Measurements from ENCODE around the gene RGP1. TPM values are rescaled to one million over a fixed set of nuclear protein-coding genes. Genes with fewer than 3 reads are reported as not detected.

Gene RGP1, protein sequence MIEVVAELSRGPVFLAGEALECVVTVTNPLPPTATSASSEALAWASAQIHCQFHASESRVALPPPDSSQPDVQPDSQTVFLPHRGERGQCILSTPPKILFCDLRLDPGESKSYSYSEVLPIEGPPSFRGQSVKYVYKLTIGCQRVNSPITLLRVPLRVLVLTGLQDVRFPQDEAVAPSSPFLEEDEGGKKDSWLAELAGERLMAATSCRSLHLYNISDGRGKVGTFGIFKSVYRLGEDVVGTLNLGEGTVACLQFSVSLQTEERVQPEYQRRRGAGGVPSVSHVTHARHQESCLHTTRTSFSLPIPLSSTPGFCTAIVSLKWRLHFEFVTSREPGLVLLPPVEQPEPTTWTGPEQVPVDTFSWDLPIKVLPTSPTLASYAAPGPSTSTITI
- 7.4 TPM for total RNA-seq
- 6.5 TPM for polyA plus RNA-seq
- long read RNA-seq, donor 1, result 0 reads
- long read RNA-seq, donor 2, result 0 reads
- long read RNA-seq, donor 3, full-length matches to known transcripts, result 1 of 1 reads
- long read RNA-seq, donor 3, partial matches to known transcripts, result 0 of 1 reads
- long read RNA-seq, donor 3, other reads (novel, unspliced or antisense), result 0 of 1 reads
- long read RNA-seq, donor 4, full-length matches to known transcripts, result 1 of 1 reads
- long read RNA-seq, donor 4, partial matches to known transcripts, result 0 of 1 reads
- long read RNA-seq, donor 4, other reads (novel, unspliced or antisense), result 0 of 1 reads
- long read RNA-seq, donor 5, full-length matches to known transcripts, result 7 of 7 reads
- long read RNA-seq, donor 5, partial matches to known transcripts, result 0 of 7 reads
- long read RNA-seq, donor 5, other reads (novel, unspliced or antisense), result 0 of 7 reads
- long read RNA-seq, donor 6, result 0 reads
- long read RNA-seq, donor 7, full-length matches to known transcripts, result 3 of 3 reads
- long read RNA-seq, donor 7, partial matches to known transcripts, result 0 of 3 reads
- long read RNA-seq, donor 7, other reads (novel, unspliced or antisense), result 0 of 3 reads
- long read RNA-seq, donor 8, full-length matches to known transcripts, result 2 of 2 reads
- long read RNA-seq, donor 8, partial matches to known transcripts, result 0 of 2 reads
- long read RNA-seq, donor 8, other reads (novel, unspliced or antisense), result 0 of 2 reads
- long read RNA-seq, donor 9, result 0 reads
- long read RNA-seq, donor 10, result 0 reads

DNA sequence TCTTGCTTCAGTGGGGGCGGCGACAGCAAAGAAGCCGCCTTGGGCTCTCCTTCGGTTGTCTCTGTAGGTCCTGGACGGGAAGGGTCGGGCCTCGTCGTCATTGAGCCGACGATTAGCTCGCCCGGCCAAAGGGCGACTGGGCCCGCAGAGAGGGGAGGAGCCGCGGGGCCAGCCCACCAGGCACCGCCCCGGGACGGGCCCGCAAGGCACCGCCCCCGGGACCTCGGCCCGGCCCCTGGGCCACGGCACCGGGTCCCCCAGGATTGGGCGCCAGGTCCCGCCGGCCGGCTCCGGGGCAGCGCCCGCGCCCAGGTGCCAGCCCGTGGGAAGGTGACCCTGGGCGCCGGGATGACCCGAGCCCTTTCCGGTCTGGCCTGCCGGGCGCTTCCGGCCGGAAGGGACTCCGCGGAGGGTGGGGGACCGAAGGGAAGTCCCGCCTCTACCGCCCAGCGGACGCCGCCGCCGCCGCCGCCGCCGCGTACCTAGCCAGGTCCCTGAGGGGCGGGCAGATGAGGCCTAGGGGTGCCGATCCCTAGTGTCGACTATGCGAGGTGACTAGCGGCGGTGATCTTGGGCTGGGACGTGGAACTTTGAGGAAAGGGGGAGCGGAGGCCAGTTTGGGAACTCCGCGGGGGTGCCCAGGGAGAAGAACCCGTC is at the start of gene RGP1, which contains the start of gene GBA2:
TSS of gene RGP1 (plus strand) at position 430 of the 657 bp plus-strand sequence. CDS start 469 bp downstream, outside the sequence.
TSS of gene GBA2 (minus strand) at position 371 of the 657 bp plus-strand sequence. CDS start 524 bp downstream, outside the sequence.
- Histone ChIP-seq H3K4me1 (ENCODE audit: control insufficient read depth in 2 of 2, insufficient read depth in 2 of 2, low read length in 2 of 2) (peaks cover 25 to 34% of the 10 kb centered on the region in 2 donors), H3K27me3 (ENCODE audit: control insufficient read depth in 2 of 2, insufficient read depth in 1 of 2, low read length in 1 of 2) (no peaks in the 10 kb centered on the region), H3K27ac (ENCODE audit: low read depth in 1 of 2, low read length in 1 of 2) (peak within 1 kb of the TSS; percentile 62 to 89), H3K4me3 (ENCODE audit: low read length in 2 of 2) (peak within 1 kb of the TSS; percentile 81 to 88), H3K36me3 (ENCODE audit: control insufficient read depth in 2 of 2, insufficient read depth in 2 of 2, low read length in 1 of 2) (peaks cover 37 to 42% of the 10 kb centered on the region in 2 donors), H3K9me3 (ENCODE audit: control insufficient read depth in 2 of 2, insufficient read depth in 1 of 2, low read length in 1 of 2) (no peaks in the 10 kb centered on the region)
- WGBS, result under 1% methylated on average over 69 of the region's 69 CpGs
- DNase-seq (ENCODE audit: low read depth in 6 of 9, low spot score in 9 of 9), result peak in 5 of 9 donors; percentile 42 to 76 (median 56)

DNA sequence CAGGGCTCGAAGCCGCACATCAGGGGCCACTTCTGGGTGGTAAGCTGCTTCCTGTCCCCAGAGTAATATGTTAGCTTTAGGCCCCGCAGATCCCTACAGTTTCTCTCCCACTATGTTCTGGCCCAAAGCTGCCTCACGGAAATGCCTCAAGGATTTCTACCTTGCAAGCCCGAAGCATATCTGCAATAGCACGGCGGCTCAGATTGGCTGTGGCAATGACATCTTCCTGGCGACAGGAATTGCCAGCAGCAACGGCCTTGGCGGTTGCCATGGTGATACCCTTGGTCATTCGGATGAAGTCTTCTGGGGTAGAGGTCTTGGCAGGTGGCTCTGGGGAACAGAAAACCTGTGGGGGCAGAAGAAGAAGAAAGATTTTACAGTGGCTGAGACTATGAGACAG is 49.1 kb upstream of the RGP1 start:
- WGBS, result 97% methylated on average over 11 of the region's 11 CpGs
- Histone ChIP-seq H3K27me3 (ENCODE audit: control insufficient read depth in 2 of 2, insufficient read depth in 1 of 2, low read length in 1 of 2) (no peaks in the 10 kb centered on the region), H3K9me3 (ENCODE audit: control insufficient read depth in 2 of 2, insufficient read depth in 1 of 2, low read length in 1 of 2) (no peaks in the 10 kb centered on the region), H3K36me3 (ENCODE audit: control insufficient read depth in 2 of 2, insufficient read depth in 2 of 2, low read length in 1 of 2) (peaks cover 83 to 95% of the 10 kb centered on the region in 2 donors), H3K27ac (ENCODE audit: low read depth in 1 of 2, low read length in 1 of 2) (no peak overlapping the region), H3K4me3 (ENCODE audit: low read length in 2 of 2) (no peak overlapping the region), H3K4me1 (ENCODE audit: control insufficient read depth in 2 of 2, insufficient read depth in 2 of 2, low read length in 2 of 2) (no peaks in the 10 kb centered on the region)
- no peak for DNase-seq (ENCODE audit: low read depth in 6 of 9, low spot score in 9 of 9)

DNA sequence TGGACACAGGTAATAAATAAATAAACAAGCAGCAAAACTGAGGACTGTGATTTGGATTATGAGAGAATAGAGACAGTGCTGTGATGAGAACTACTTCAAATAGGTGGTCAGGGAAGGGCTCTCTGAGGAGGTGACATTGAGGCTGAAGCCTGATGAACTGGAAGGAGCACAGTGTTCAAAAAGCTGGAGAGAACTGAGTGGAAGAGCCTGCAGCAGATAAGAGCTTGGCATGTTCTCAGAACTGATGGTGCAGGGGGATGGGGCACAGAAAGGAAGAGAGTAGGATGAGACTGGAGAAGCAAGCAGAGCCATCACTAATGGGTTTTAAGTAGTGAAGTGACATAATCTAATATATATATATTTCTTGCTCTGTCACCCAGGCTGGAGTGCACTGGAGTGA is 48.1 kb upstream of the RGP1 start:
- no peak overlapping the region for H3K4me3 ChIP-seq (ENCODE audit: low read length in 2 of 2)
- H3K4me1 ChIP-seq (ENCODE audit: control insufficient read depth in 2 of 2, insufficient read depth in 2 of 2, low read length in 2 of 2), result no peaks in the 10 kb centered on the region
- no peaks in the 10 kb centered on the region for H3K27me3 ChIP-seq (ENCODE audit: control insufficient read depth in 2 of 2, insufficient read depth in 1 of 2, low read length in 1 of 2)
- no peaks in the 10 kb centered on the region for H3K9me3 ChIP-seq (ENCODE audit: control insufficient read depth in 2 of 2, insufficient read depth in 1 of 2, low read length in 1 of 2)
- no peak for DNase-seq (ENCODE audit: low read depth in 6 of 9, low spot score in 9 of 9)
- H3K27ac ChIP-seq (ENCODE audit: low read depth in 1 of 2, low read length in 1 of 2), result no peak overlapping the region
- peaks cover 92 to 99% of the 10 kb centered on the region in 2 donors for H3K36me3 ChIP-seq (ENCODE audit: control insufficient read depth in 2 of 2, insufficient read depth in 2 of 2, low read length in 1 of 2)

DNA sequence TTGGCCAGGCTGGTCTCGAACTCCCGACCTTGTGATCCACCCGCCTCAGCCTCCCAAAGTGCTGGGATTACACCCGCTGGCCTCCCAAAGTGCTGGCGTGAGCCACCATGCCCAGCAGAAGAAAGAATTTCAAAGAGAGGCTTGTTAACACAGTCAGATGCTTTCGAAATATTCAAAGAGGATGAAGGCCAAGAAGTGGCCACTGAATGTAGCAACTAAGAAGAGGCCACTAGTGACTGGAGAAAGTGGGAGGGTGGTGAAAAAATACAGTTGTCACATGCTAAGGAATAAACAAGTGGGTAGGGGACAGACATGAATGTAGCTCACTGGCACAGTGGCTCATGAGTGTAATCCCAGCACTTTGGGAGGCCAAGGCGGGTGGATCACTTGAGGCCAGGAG is 46.4 kb upstream of the RGP1 start:
- WGBS, result 96% methylated on average over 7 of the region's 7 CpGs
- H3K9me3 ChIP-seq (ENCODE audit: control insufficient read depth in 2 of 2, insufficient read depth in 1 of 2, low read length in 1 of 2), result no peaks in the 10 kb centered on the region
- H3K27ac ChIP-seq (ENCODE audit: low read depth in 1 of 2, low read length in 1 of 2), result no peak overlapping the region
- H3K27me3 ChIP-seq (ENCODE audit: control insufficient read depth in 2 of 2, insufficient read depth in 1 of 2, low read length in 1 of 2), result no peaks in the 10 kb centered on the region
- peaks cover 94 to 99% of the 10 kb centered on the region in 2 donors for H3K36me3 ChIP-seq (ENCODE audit: control insufficient read depth in 2 of 2, insufficient read depth in 2 of 2, low read length in 1 of 2)
- H3K4me3 ChIP-seq (ENCODE audit: low read length in 2 of 2), result no peak overlapping the region
- DNase-seq (ENCODE audit: low read depth in 6 of 9, low spot score in 9 of 9), result no peak
- H3K4me1 ChIP-seq (ENCODE audit: control insufficient read depth in 2 of 2, insufficient read depth in 2 of 2, low read length in 2 of 2), result no peaks in the 10 kb centered on the region

DNA sequence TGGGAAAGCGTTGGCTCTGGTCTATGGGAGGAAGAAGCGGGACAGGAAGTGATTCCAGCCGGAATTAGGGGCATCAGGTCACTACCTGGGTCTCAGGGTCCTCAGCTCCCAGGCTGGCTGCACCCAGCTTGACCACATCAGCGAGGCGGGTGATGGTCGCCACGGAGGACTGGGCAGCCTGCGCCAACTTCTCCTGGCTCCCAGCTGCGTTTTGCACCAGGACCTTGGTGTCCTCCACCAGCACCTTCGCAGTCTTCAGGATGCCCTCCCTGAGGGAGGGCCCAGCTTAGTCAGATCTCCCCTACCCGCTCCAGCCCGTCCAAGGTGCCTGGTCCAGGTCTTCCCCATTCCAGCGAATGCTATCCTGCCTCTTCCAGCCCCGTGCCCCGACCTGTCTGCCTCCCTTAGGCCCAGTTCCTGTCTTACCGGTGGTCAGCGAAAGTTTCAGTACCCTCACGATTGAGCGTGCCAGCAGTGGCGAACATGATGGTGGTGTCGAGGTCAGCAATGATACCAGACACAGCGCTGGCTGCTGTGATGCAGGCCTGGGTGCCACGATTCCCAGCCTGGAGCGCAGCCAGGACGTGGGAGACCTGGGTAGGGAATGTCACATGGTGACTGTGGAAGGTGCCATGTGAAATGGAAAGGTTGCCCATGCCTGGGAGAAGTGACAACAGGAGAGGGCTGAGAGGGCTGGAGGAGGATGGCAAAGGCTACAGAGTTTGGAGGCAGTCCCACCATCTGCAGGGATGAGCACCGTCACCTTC is 45.0 kb upstream of the RGP1 start:
- Histone ChIP-seq H3K27ac (ENCODE audit: low read depth in 1 of 2, low read length in 1 of 2) (no peak overlapping the region), H3K9me3 (ENCODE audit: control insufficient read depth in 2 of 2, insufficient read depth in 1 of 2, low read length in 1 of 2) (no peaks in the 10 kb centered on the region), H3K36me3 (ENCODE audit: control insufficient read depth in 2 of 2, insufficient read depth in 2 of 2, low read length in 1 of 2) (peaks cover 93 to 99% of the 10 kb centered on the region in 2 donors), H3K4me3 (ENCODE audit: low read length in 2 of 2) (no peak overlapping the region), H3K4me1 (ENCODE audit: control insufficient read depth in 2 of 2, insufficient read depth in 2 of 2, low read length in 2 of 2) (no peaks in the 10 kb centered on the region), H3K27me3 (ENCODE audit: control insufficient read depth in 2 of 2, insufficient read depth in 1 of 2, low read length in 1 of 2) (no peaks in the 10 kb centered on the region)
- 98% methylated on average over 26 of the region's 26 CpGs for WGBS
- no peak for DNase-seq (ENCODE audit: low read depth in 6 of 9, low spot score in 9 of 9)

DNA sequence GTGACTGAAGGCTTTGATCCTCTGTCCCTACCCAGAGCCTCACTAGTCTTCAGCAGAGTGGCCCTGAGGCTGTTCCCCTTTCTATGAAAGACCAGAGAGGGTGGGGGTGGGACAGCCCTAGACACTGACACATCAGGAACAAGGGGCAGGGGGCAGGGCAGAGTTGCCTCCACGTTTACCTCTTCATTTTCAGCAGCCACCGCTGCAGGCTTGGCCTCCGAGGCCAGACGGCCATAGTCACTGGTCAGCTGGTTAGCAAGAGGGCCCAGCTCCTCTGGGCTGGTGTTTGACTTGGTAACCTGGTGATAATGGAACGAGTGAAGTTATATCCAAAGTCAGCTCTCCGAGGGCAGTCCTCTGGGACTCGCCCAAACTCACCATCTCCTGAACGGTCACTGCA is 43.7 kb upstream of the RGP1 start:
- no peaks in the 10 kb centered on the region for H3K9me3 ChIP-seq (ENCODE audit: control insufficient read depth in 2 of 2, insufficient read depth in 1 of 2, low read length in 1 of 2)
- WGBS, result 97% methylated on average over 8 of the region's 8 CpGs
- no peaks in the 10 kb centered on the region for H3K4me1 ChIP-seq (ENCODE audit: control insufficient read depth in 2 of 2, insufficient read depth in 2 of 2, low read length in 2 of 2)
- no peak for DNase-seq (ENCODE audit: low read depth in 6 of 9, low spot score in 9 of 9)
- no peak overlapping the region for H3K27ac ChIP-seq (ENCODE audit: low read depth in 1 of 2, low read length in 1 of 2)
- H3K27me3 ChIP-seq (ENCODE audit: control insufficient read depth in 2 of 2, insufficient read depth in 1 of 2, low read length in 1 of 2), result no peaks in the 10 kb centered on the region
- peaks cover 85 to 95% of the 10 kb centered on the region in 2 donors for H3K36me3 ChIP-seq (ENCODE audit: control insufficient read depth in 2 of 2, insufficient read depth in 2 of 2, low read length in 1 of 2)
- H3K4me3 ChIP-seq (ENCODE audit: low read length in 2 of 2), result no peak overlapping the region

DNA sequence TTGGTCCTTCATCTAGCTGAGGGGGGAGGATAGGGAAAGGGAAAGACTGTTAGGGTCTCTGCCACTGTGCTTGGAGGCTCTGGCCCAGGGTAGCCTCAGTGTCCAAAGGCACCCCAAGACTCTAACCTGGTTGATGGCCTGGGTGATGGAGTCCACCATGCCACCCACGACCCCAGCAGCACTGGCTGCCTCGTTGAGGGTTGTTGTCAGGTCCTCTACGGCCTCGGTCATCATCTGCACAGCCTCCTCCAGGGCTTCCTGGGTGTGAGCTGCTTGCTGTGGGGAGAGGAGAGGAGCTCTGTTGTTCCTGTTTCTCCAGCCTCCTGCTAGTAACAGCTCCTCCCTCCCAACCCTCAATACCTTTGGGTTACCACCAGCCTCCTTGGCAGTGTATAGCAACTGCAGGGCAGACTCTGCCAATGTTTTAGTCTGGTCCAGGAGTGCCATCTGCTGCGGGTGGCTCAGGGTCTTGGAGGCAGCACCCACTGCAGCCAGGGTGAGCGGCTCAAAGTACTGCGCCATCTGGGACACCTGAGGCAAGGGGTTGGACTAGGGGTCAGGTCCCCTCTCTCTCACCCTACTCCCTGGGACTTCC is 43.2 kb upstream of the RGP1 start:
- no peak overlapping the region for H3K27ac ChIP-seq (ENCODE audit: low read depth in 1 of 2, low read length in 1 of 2)

DNA sequence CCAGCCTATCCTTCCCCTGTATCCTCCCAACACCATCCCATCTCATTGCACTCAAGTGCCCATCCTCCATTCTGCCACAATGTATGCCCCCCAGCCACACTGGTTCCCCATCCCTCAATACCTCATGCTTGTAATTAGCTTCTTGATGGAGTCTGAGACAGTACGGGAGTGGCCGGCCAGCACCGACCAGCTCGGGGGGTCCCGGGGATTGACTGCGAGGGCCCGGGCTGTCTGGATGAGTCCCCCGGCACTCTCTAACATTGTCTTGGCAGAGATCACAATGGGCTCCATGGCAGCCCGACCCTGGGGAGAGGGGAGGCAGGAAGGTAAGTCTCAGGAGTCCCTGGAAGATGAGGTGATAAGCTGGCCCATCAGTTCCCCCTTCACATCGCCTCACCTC is 42.1 kb upstream of the RGP1 start:
- 97% methylated on average over 10 of the region's 10 CpGs for WGBS
- no peaks in the 10 kb centered on the region for H3K4me1 ChIP-seq (ENCODE audit: control insufficient read depth in 2 of 2, insufficient read depth in 2 of 2, low read length in 2 of 2)
- H3K4me3 ChIP-seq (ENCODE audit: low read length in 2 of 2), result no peak overlapping the region
- no peak overlapping the region for H3K27ac ChIP-seq (ENCODE audit: low read depth in 1 of 2, low read length in 1 of 2)
- H3K27me3 ChIP-seq (ENCODE audit: control insufficient read depth in 2 of 2, insufficient read depth in 1 of 2, low read length in 1 of 2), result no peaks in the 10 kb centered on the region
- H3K9me3 ChIP-seq (ENCODE audit: control insufficient read depth in 2 of 2, insufficient read depth in 1 of 2, low read length in 1 of 2), result no peaks in the 10 kb centered on the region
- H3K36me3 ChIP-seq (ENCODE audit: control insufficient read depth in 2 of 2, insufficient read depth in 2 of 2, low read length in 1 of 2), result peaks cover 88 to 95% of the 10 kb centered on the region in 2 donors
- DNase-seq (ENCODE audit: low read depth in 6 of 9, low spot score in 9 of 9), result no peak

More for the DNA sequence above, 43.2 kb upstream of the RGP1 start:
- Histone ChIP-seq H3K4me3 (ENCODE audit: low read length in 2 of 2) (no peak overlapping the region), H3K27me3 (ENCODE audit: control insufficient read depth in 2 of 2, insufficient read depth in 1 of 2, low read length in 1 of 2) (no peaks in the 10 kb centered on the region), H3K4me1 (ENCODE audit: control insufficient read depth in 2 of 2, insufficient read depth in 2 of 2, low read length in 2 of 2) (no peaks in the 10 kb centered on the region), H3K36me3 (ENCODE audit: control insufficient read depth in 2 of 2, insufficient read depth in 2 of 2, low read length in 1 of 2) (peaks cover 88 to 95% of the 10 kb centered on the region in 2 donors), H3K9me3 (ENCODE audit: control insufficient read depth in 2 of 2, insufficient read depth in 1 of 2, low read length in 1 of 2) (no peaks in the 10 kb centered on the region)
- no peak for DNase-seq (ENCODE audit: low read depth in 6 of 9, low spot score in 9 of 9)
- 99% methylated on average over 7 of the region's 7 CpGs for WGBS

All from thymus (tissue), 14 donors.